ENCODE data around the gene BSN.

- TF ChIP-seq TAF1 (IDR thresholded peaks at IDR 0.05; ENCODE audit: borderline replicate concordance, insufficient read depth, low read length) (no peak), POLR2AphosphoS5 (IDR thresholded peaks at IDR 0.05; ENCODE audit: low read depth, low read length) (no peak)
These were observed 127.3 kb downstream of the BSN start for GRCh38 chr3:49681543-49681942.
